GM12891 (cell line): ENCODE measurements around the gene PTPRN2.

Source experiments
- POLR2A ChIP-seq: IDR thresholded peaks from 2 replicates; pipeline ENCODE4 v1.6.1; 2011; ENCODE audit warnings: low read depth, low read length, control low read depth
- POLR2AphosphoS5 ChIP-seq: IDR thresholded peaks from 2 replicates; pipeline ENCODE4 v1.6.1; 2011; ENCODE audit warnings: low read depth, low read length, control low read depth

DNA sequence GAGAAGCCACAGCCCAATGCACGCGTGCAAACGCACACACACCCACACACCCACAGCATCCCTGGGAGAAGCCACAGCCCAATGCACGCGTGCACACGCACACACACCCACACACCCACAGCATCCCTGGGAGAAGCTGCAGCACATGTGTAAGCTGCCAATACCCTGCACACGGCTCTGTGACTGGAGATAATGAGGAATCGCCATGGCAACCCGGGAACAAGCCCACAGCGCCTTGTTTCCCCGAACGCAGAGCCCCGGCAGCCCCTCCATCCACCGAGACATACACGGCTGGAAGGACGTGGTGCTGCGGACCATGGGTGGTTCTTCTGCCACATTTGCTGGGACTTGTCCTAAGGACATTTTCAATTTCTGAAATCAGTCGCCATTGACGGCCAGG is 221.3 kb downstream of the PTPRN2 start:
- TF ChIP-seq POLR2A = no peak
- TF ChIP-seq POLR2AphosphoS5 = no peak
